Measurements from ENCODE around the gene AGR3. TPM values are rescaled to one million over a fixed set of nuclear protein-coding genes. Genes with fewer than 3 reads are reported as not detected.

AGR3 gene
- not detected in 2 replicates for total RNA-seq

GRCh38 chr7:16881844-16882243 lies at the start of gene AGR3:
Gene AGR3, minus strand, starts transcription at chr7:16881983. Its CDS starts 3,365 bp downstream, at chr7:16878618.

Other genes starting within 250 kb of the AGR3 start
- gene ANKMY2, start 236.2 kb downstream of the AGR3 start, total RNA-seq, result 6.8 and 9.2 TPM in 2 replicates
- gene BZW2, start 235.8 kb downstream of the AGR3 start, total RNA-seq, result 55.2 and 56.7 TPM in 2 replicates
- 11.4 and 16.0 TPM in 2 replicates for gene TSPAN13, start 128.2 kb downstream of the AGR3 start, total RNA-seq
- not detected in 2 replicates for gene AGR2, start 77.0 kb downstream of the AGR3 start, total RNA-seq